PC-9 (cell line): Measurements from ENCODE around the gene ZNF48. TPM values are rescaled to one million over a fixed set of nuclear protein-coding genes. Genes with fewer than 3 reads are reported as not detected.

Experiments used
- BruUV-seq: library from RNA; stranded (reverse); fragments of 400-500 nt; replicated peaks from 2 replicates; lab custom pipeline; 2021; lab: Mats Ljungman, UMichigan
- CTCF ChIA-PET: fragments of 300-600 bp; sonication (Branson Sonifier 250); formaldehyde crosslinking; loops from one replicate; lab custom pipeline; 2022; ENCODE audit warnings: antibody characterized with exemption; lab: Charles Lee
- POLR2A ChIA-PET: fragments of 300-600 bp; sonication (Branson Sonifier 250); formaldehyde crosslinking; loops from one replicate; lab custom pipeline; 2022; ENCODE audit warnings: antibody characterized with exemption; ENCODE audit not compliant: unreplicated experiment; lab: Charles Lee
- DNase-seq, 2 experiments: peaks; one replicate each; pipeline versions ENCODE4 v3.0.0 to v3.0.0-alpha.2; 2015 to 2022; ENCODE audit warnings: mixed read lengths in 1 of 2
- H2AFZ ChIP-seq: fragments of 200-600 bp; sonication (generic); 2 replicates; pipeline ENCODE4 v1.8.1; 2017; ENCODE audit warnings: antibody characterized with exemption
- H3F3A ChIP-seq: fragments of 200-600 bp; sonication (generic); 2 replicates; pipeline ENCODE4 v1.8.1; 2017; ENCODE audit warnings: antibody characterized with exemption, mild to moderate bottlenecking, low read depth; ENCODE audit not compliant: insufficient read depth
- H3K27ac ChIP-seq: fragments of 200-600 bp; sonication (generic); 2 replicates; pipeline ENCODE4 v1.6.1; 2016; ENCODE audit warnings: mixed run types
- H3K27me3 ChIP-seq: fragments of 200-600 bp; sonication (generic); 2 replicates; pipeline ENCODE4 v1.6.1; 2016; ENCODE audit warnings: low read depth, mixed run types; ENCODE audit not compliant: insufficient read depth
- H3K36me3 ChIP-seq: fragments of 200-600 bp; sonication (generic); 2 replicates; pipeline ENCODE4 v1.6.1; 2016; ENCODE audit warnings: low read depth, mixed run types
- H3K4me1 ChIP-seq: fragments of 200-600 bp; sonication (generic); replicated peaks from 2 replicates; pipeline ENCODE4 v1.6.1; 2016; ENCODE audit warnings: mixed run types; ENCODE audit not compliant: insufficient read depth
- H3K4me2 ChIP-seq: fragments of 200-600 bp; sonication (generic); 2 replicates; pipeline ENCODE4 v1.6.1; 2017; ENCODE audit warnings: mixed run types
- H3K4me3 ChIP-seq: fragments of 200-600 bp; sonication (generic); 2 replicates; pipeline ENCODE4 v1.6.1; 2016; ENCODE audit warnings: mixed run types
- H3K79me2 ChIP-seq: fragments of 200-600 bp; sonication (generic); 2 replicates; pipeline ENCODE4 v1.6.1; 2017; ENCODE audit warnings: low read depth, mixed run types
- H3K9me2 ChIP-seq: fragments of 200-600 bp; sonication (generic); 2 replicates; pipeline ENCODE4 v1.8.1; 2017; ENCODE audit warnings: mild to moderate bottlenecking; ENCODE audit not compliant: insufficient read depth
- H3K9me3 ChIP-seq: fragments of 200-600 bp; sonication (generic); 2 replicates; pipeline ENCODE4 v1.8.1; 2016; ENCODE audit warnings: low read depth; ENCODE audit not compliant: insufficient read depth
- H4K20me1 ChIP-seq: fragments of 200-600 bp; sonication (generic); 2 replicates; pipeline ENCODE4 v1.8.1; 2017; ENCODE audit not compliant: insufficient read depth
- EZH2 ChIP-seq: fragments of 200-600 bp; sonication (generic); IDR thresholded peaks from 2 replicates; pipeline ENCODE4 v1.8.0; 2017; ENCODE audit warnings: antibody characterized with exemption, low read depth
- intact Hi-C: fragments of 100-400 bp; cut with micrococcal nuclease; formaldehyde crosslinking; loops from one replicate; pipeline ENCODE4 v1.10.0; 2022; ENCODE audit not compliant: unreplicated experiment
- total RNA-seq: library from RNA; stranded (reverse); gene quantifications from 2 replicates; pipeline ENCODE4 v1.2.3, GENCODE V29; 2021
- TF ChIP-seq, protein P1 (sequence below): fragments of 200-600 bp; sonication (generic); conservative IDR thresholded peaks from 2 replicates; pipeline ENCODE4 v1.6.1; 2017; ENCODE audit warnings: mixed run types, antibody characterized with exemption, mild to moderate bottlenecking, moderate library complexity

Gene ZNF48
- total RNA-seq, 1 experiment from 2014 or later = 20.1 TPM

- Histone ChIP-seq H3K4me1 (peaks cover 7% of the 10 kb centered on the region), H3K4me2 (no peak overlapping the region), H3F3A (peaks cover 35% of the 10 kb centered on the region), H3K79me2 (peaks cover 22% of the 10 kb centered on the region), H2AFZ (no peak overlapping the region), H3K36me3 (peaks cover 13% of the 10 kb centered on the region; the same call in 1 of the 2 replicates), H3K27ac (no peak overlapping the region), H3K27me3 (no peaks in the 10 kb centered on the region), H3K4me3 (no peak overlapping the region), H3K9me3 (no peaks in the 10 kb centered on the region), H3K9me2 (no peaks in the 10 kb centered on the region), H4K20me1 (peaks cover 6% of the 10 kb centered on the region)
- intact Hi-C loops = no loop called here
- ChIA-PET POLR2A (no interaction called here), CTCF (no interaction called here)
- TF ChIP-seq EZH2 = no peak
- TF ChIP-seq, protein P1, sequence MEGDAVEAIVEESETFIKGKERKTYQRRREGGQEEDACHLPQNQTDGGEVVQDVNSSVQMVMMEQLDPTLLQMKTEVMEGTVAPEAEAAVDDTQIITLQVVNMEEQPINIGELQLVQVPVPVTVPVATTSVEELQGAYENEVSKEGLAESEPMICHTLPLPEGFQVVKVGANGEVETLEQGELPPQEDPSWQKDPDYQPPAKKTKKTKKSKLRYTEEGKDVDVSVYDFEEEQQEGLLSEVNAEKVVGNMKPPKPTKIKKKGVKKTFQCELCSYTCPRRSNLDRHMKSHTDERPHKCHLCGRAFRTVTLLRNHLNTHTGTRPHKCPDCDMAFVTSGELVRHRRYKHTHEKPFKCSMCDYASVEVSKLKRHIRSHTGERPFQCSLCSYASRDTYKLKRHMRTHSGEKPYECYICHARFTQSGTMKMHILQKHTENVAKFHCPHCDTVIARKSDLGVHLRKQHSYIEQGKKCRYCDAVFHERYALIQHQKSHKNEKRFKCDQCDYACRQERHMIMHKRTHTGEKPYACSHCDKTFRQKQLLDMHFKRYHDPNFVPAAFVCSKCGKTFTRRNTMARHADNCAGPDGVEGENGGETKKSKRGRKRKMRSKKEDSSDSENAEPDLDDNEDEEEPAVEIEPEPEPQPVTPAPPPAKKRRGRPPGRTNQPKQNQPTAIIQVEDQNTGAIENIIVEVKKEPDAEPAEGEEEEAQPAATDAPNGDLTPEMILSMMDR = no peak
- no peak for DNase-seq
- no TSS peak for BruUV-seq
Observed at GRCh38 chr16:30351001-30351441, 44.2 kb upstream of the ZNF48 start.

- Histone ChIP-seq H2AFZ (no peak overlapping the region), H3K36me3 (peaks cover 13% of the 10 kb centered on the region; the same call in 1 of the 2 replicates), H3K27ac (no peak overlapping the region), H4K20me1 (peaks cover 6% of the 10 kb centered on the region), H3K27me3 (no peaks in the 10 kb centered on the region), H3K79me2 (peaks cover 22% of the 10 kb centered on the region), H3K9me3 (no peaks in the 10 kb centered on the region), H3K4me2 (no peak overlapping the region), H3F3A (peaks cover 43% of the 10 kb centered on the region), H3K9me2 (no peaks in the 10 kb centered on the region), H3K4me1 (peaks cover 15% of the 10 kb centered on the region), H3K4me3 (no peak overlapping the region)
- intact Hi-C loops = no loop called here
- no TSS peak for BruUV-seq
- TF ChIP-seq, protein P1 = no peak
- TF ChIP-seq EZH2 = no peak
- DNase-seq = no peak
- ChIA-PET CTCF (no interaction called here), POLR2A (interaction anchor here (0.6 kb wide), 1 partner anchor 259 kb away, joined by 15 read pairs; no protein-coding TSS in a partner anchor)
Observed at GRCh38 chr16:30351586-30352419, 43.4 kb upstream of the ZNF48 start.

DNA sequence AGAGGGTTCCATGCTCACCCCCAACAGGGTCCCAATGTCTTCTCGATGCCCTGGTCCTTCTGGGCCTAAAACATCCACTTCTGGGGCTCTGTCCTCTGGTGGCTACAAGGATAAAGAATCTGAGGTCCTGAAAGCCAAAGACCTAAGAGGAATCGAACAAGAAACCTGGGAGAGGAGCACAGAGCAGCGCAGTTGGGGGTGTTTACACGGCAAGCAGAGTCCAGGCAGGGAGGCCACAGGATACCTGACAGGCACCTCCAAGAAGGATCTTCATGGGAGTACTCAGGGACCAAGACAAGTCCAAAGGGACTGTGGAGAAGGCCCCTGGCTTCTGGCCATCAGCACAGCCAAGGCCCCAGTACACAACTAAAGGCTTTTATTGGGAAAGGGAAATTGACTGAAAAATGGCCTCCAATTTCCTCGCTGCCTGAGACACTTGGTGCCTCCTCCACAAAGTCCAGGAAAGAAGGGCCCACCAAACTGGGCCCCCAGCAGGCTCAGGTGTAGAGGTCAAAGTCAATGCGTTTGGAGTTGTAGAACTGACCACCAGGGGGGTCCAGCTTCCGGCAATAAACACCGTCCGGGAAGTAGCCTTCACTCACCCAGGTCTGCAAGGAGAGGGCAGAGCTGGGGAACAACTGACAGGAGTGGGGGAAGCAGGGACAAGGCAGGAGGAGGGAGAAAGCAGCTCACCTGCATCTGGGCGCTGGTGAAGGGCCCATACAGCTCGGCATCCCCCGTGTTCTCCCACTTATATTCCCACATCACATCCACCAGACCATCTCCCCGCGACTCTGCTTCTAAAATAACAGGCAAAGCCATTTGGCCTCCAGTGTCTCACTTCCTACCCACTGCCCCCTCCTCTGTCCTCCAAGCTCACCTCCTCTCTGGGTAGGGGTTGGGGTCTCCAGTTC, 42.5 kb upstream of the ZNF48 start:
- BruUV-seq = no TSS peak
- Histone ChIP-seq H4K20me1 (peaks cover 6% of the 10 kb centered on the region), H2AFZ (no peak overlapping the region), H3K9me2 (no peaks in the 10 kb centered on the region), H3K27ac (no peak overlapping the region), H3K4me2 (no peak overlapping the region), H3K4me1 (peaks cover 19% of the 10 kb centered on the region), H3K27me3 (no peaks in the 10 kb centered on the region), H3F3A (peaks cover 49% of the 10 kb centered on the region), H3K9me3 (no peaks in the 10 kb centered on the region), H3K36me3 (peaks cover 13% of the 10 kb centered on the region; the same call in 1 of the 2 replicates), H3K79me2 (peaks cover 22% of the 10 kb centered on the region), H3K4me3 (no peak overlapping the region)
- TF ChIP-seq, protein P1 = no peak; the same call in 1 of the 2 replicates
- no peak for TF ChIP-seq EZH2
- intact Hi-C loops = no loop called here
- no peak for DNase-seq
- POLR2A ChIA-PET = interaction anchor here (0.6 kb wide), 1 partner anchor 258 kb away, joined by 15 read pairs; no protein-coding TSS in a partner anchor
- CTCF ChIA-PET = no interaction called here
